Stimulated activated CD4-positive, alpha-beta T cell treated with anti-CD3 and anti-CD28 coated beads, Interleukin-2, amount 100 ng/mL, for 48 hours (primary cell): ENCODE data around the gene VTI1A.
"Not testable (repeated sequence)": the region's sequence is repeated elsewhere in the genome, so short reads cannot be mapped to it uniquely, and the experiment has no call there.

Source experiments
- DNase-seq, 2 donors: peaks; one replicate each; pipeline ENCODE4 v3.0.0-alpha.2; 2020

The VTI1A gene

DNA sequence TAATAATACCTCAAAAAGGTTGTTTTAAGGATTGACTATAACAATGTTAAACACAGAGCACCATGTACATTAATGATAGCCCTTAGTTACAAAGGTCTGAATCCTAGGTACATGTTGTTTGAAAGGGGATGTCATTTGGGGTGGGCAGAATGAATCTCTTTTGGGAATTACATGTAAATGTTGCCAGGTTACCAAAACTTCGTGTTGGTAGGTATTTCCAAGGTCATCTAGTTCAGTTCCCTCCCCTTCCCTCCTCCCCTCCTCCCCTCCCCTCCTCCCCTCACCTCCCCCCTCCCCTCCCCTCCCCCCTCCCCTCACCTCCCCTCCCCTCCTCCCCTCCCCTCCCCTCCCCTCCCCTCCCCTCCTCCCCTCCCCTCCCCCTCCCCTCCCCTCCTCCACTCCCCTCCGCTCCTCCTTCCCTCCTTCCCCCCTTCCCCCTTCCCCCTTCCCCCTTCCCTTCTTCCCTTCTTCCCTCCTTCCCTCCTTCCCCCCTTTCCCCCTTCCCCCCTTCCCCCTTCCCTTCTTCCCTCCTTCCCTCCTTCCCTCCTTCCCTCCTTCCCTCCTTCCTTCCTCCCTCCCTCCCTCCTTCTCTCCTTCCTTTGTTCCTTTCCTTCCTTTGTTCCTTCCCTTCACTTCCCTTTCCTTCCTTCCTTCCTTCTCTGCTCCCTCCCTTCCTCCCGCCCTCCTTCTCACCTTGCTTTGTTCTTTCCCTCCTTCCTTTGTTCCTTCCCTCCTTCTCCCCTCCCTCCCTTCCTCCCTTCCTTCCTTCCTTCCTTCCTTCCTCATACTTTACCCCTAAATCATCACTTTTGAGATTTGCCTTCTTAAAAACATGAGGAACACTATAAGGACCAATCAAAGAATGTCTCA is 8.1 kb downstream of the VTI1A start:
- DNase-seq = no peak

- DNase-seq = no peak
These were observed 9.5 kb downstream of the VTI1A start for GRCh38 chr10:112456533-112456932.

DNA sequence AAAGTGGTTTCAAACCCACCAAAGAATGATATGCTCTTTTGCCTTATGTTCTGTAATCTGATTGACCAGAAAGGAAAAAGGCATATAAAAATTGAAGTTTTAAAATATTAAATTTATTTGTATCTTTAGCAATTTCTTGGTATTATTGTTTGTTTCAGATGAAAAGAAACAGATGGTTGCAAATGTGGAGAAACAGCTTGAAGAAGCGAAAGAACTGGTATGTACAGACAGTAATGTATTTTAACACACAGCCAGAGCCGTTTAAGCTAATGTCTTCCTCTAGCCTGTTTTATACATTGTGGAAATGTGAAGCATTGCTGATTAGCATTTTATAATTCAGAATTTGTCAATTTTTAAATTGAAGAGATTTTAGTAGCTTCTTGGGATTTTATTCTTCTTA is 13.4 kb downstream of the VTI1A start:
- no peak for DNase-seq

DNA sequence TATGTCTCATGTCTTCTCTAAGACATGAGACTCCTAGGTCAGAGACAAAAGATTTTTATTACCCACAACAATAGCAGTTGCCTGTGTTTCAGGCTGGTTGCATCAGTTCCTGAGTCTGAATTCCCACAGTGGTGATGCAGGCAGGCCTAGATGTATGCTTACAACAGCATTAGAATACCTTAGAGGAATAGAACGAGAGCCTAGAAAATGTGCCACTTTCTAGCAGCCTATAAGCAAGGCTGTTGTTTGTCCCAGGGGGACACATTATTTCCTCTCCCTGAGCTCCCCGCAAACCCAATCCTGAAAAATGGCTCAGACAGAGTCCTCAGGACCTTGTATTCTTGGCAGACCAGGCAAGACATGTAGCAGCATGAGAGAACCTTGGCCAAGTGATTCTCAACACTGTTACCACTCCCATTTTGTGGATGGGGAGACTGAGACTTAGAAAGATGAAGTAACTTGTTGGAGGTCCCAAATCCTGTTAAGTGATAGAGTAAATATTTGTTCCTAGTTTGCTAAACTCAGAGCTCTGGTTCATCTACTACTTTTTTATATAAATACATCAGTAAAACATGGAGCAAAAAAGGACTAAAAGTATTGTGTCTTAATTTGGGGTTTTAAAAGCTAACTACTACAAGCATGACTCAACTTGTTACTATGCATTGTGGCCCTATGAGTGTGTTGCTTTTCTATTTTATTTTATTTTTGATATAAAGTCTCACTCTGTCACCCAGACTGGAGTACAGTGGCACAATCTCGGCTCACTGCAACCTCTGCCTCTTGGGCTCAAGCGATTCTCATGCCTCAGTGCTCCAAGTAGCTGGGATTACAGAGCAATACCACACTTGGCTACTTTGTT is 14.2 kb downstream of the VTI1A start:
- DNase-seq = no peak

- DNase-seq = not testable (repeated sequence)
These were observed 17.1 kb downstream of the VTI1A start for GRCh38 chr10:112464074-112464473.

DNA sequence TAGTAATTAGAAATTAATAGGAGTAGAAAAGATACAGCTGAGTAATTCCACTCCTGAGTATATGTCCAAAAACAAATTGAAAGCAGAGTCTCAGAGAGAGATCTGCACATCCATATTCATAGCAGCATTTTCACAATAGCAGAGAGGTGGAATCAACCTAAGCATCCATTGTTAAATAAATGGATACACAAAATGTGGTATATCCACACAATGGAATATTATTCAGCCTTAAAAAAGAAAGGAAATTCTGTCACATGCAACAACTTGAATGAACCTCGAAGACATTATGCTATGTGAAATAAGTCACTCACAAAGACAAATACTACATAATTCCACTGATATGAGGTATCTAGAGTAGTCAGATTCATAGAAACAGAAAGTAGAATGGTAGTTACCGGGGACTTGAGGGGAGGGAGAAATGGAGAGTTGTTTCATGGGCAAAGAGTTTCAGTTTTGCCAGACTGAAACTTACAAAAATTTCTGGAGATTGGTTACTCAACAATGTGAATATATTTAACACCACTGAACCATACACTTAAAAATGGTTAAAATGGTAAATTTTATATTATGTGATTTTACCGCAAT is 18.4 kb downstream of the VTI1A start:
- no peak for DNase-seq

- no peak for DNase-seq
These were observed 19.8 kb downstream of the VTI1A start for GRCh38 chr10:112466802-112467201.

GRCh38 chr10:112467541-112468075 is 20.6 kb downstream of the VTI1A start:
- no peak for DNase-seq

- DNase-seq = no peak
These were observed 25.0 kb downstream of the VTI1A start for GRCh38 chr10:112471878-112472487.

DNA sequence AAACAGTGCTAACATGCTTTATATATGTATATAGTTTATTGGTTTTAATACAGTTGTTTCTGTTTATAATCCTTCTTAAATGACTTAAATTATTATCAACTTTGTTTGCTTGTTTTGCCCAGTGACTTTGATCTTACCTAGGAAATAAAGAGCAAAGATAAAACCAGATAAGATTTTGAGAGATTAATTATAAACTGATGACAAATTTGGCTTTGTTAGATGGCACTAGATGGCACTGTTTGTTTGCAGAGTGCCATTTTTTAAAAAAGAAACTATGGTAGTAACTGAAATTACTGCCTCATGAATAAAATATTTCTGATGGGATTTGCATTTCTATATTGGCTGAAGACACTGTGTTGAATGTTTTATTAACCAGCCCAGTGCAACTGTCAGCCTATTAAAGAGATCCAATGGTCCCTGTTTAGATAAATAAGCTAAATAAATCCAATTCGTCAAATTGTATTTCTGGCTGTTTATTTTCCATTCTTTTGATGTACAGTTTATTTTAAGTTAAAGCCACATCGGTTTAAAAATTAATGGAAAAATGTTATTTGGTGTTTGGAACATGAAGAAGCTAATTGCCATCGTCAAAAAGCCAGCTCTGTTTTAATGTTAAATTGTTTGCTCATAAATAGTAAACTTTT is 28.7 kb downstream of the VTI1A start:
- no peak for DNase-seq

- no peak for DNase-seq
These were observed 34.6 kb downstream of the VTI1A start for GRCh38 chr10:112481602-112482001.

- DNase-seq = no peak
These were observed 37.4 kb downstream of the VTI1A start for GRCh38 chr10:112484399-112484798.

GRCh38 chr10:112487964-112488363 is 40.9 kb downstream of the VTI1A start:
- no peak for DNase-seq

GRCh38 chr10:112490545-112490944 is 43.5 kb downstream of the VTI1A start:
- no peak for DNase-seq

DNA sequence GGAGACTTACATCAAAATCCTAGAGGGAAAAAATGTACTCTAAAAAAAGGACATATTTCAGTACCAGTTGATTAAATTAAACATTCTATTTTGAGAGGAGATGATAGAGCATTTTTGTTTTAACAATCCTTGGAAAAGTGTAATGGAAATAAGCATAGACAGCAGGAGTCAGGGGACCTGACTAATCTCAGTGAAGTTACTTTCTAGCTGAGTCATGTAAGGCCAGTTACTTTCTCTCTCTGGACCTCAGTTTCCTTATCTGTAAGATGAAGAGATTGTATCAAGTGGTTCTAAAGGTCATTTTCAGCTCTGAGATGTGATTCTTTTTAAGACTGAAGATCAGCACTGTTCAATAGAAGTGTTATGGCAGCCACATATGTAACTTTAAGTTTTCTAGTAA is 44.1 kb downstream of the VTI1A start:
- no peak for DNase-seq

- no peak for DNase-seq
These were observed 45.7 kb downstream of the VTI1A start for GRCh38 chr10:112492736-112493135.

DNA sequence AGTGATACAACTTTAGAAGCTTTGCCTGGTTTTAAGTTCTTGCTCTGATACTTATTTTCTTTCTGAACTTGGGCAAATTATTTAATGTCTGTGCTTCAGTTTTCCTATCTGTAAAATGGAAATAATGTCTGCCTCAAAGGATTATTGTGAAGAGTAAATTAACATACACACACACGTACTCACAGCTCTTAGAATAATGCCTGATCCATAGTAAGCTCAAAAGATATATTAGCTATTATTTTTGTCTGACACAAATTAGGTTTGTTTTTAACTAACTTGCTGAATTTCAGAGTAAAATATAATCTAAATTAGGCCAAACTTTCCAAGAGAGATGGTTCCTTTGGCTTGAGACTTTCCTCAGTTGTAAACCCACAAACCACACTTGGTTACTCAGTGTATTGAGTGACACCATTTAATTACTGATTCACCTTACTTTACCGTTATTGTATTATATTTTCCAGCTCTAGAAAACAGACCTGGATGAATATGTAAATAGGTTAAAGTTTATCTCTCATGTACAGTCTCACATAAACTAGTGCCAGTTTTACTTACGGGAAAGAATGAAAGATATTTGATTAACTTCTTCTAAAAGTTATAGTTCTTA is 50.4 kb downstream of the VTI1A start:
- DNase-seq = no peak

DNA sequence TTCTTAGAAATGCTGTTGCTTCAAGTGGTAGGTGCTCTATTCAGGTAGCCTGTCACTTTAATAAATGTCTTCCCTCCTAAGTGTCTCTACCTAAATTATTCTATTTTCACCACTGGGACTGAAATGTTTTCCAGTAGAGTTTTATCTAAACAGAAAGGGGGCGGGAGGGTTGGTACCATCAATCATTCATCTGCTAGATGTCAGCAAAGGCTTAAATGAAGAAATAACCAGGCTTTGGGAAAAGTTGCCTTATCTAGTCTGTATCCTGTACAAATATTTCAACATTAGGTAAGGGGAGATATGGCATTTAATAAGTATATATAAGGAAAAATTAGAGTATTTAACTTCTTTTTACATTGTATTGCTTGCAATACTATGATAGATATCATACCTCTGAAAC is 51.8 kb downstream of the VTI1A start:
- no peak for DNase-seq

- not testable (repeated sequence) for DNase-seq
These were observed 53.0 kb downstream of the VTI1A start for GRCh38 chr10:112499985-112500384.

- no peak for DNase-seq
These were observed 55.5 kb downstream of the VTI1A start for GRCh38 chr10:112502536-112502935.

DNA sequence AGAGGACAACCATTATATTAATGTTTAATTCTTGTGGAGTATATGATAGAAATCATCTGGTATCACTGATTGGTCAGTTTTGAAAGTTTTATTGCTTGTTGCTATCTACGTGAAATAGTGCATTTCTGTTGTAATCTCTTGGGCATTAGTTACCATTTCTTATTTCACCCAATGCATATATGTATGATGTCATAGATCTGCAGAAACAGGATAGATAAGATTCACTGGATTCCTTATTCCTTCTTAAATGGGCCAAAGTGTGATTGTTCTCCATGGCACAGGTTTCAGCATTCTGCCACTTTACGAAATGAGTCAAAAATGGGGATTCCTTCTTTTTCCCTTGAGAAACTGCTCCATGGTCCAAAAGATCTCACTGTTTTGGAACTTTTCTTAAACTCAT is 56.6 kb downstream of the VTI1A start:
- no peak for DNase-seq

- no peak for DNase-seq
These were observed 60.0 kb downstream of the VTI1A start for GRCh38 chr10:112507046-112507445.
